Neural cell (in vitro differentiated cells): Measurements from ENCODE around the gene CD47. TPM values are rescaled to one million over a fixed set of nuclear protein-coding genes. Genes with fewer than 3 reads are reported as not detected.

ENCODE experiments used
- H2AFZ ChIP-seq: fragments of 200-600, 300-800 bp; sonication (generic), shearing (Covaris generic); 2 replicates; pipeline ENCODE4 v1.6.0; 2014; ENCODE audit warnings: low read depth, mild to moderate bottlenecking, antibody characterized with exemption, low read length, moderate library complexity
- H3F3A ChIP-seq: fragments of 200-600 bp; shearing (Covaris generic); 2 replicates; pipeline ENCODE4 v1.6.1; 2016; ENCODE audit warnings: mild to moderate bottlenecking, moderate library complexity, mixed read lengths, antibody characterized with exemption, low read length; ENCODE audit not compliant: insufficient read depth, poor library complexity, severe bottlenecking
- H3K27ac ChIP-seq: fragments of 200-600, 300-800 bp; sonication (generic), shearing (Covaris generic); 2 replicates; pipeline ENCODE4 v1.5.1; 2014; ENCODE audit warnings: mild to moderate bottlenecking, low read length, moderate library complexity
- H3K27me3 ChIP-seq: fragments of 300-800, 200-600 bp; sonication (generic), shearing (Covaris generic); 2 replicates; pipeline ENCODE4 v1.6.0; 2014; ENCODE audit warnings: mild to moderate bottlenecking, low read depth, low read length, moderate library complexity; ENCODE audit not compliant: insufficient read depth
- H3K36me3 ChIP-seq: fragments of 300-800, 200-600 bp; sonication (generic), shearing (Covaris generic); 2 replicates; pipeline ENCODE4 v1.5.1; 2014; ENCODE audit warnings: mild to moderate bottlenecking, antibody characterized with exemption, low read length, moderate library complexity; ENCODE audit not compliant: insufficient read depth
- H3K4me2 ChIP-seq: fragments of 300-800, 200-600 bp; sonication (generic), shearing (Covaris generic); 2 replicates; pipeline ENCODE4 v1.6.0; 2014; ENCODE audit warnings: mild to moderate bottlenecking, low read length
- H3K4me3 ChIP-seq: fragments of 300-800, 200-600 bp; sonication (generic), shearing (Covaris generic); 2 replicates; pipeline ENCODE4 v1.5.1; 2014; ENCODE audit warnings: mild to moderate bottlenecking, low read length, moderate library complexity
- H3K79me2 ChIP-seq: fragments of 200-600 bp; shearing (Covaris generic); replicated peaks from 2 replicates; pipeline ENCODE4 v1.6.0; 2014; ENCODE audit warnings: mild to moderate bottlenecking, low read length, moderate library complexity; ENCODE audit not compliant: insufficient read depth
- H3K9ac ChIP-seq: fragments of 300-800, 200-600 bp; sonication (generic), shearing (Covaris generic); 2 replicates; pipeline ENCODE4 v1.6.1; 2016; ENCODE audit warnings: mild to moderate bottlenecking, low read length, mixed read lengths
- H3K9me2 ChIP-seq: fragments of 200-600 bp; shearing (Covaris generic); 2 replicates; pipeline ENCODE4 v1.6.1; 2016; ENCODE audit warnings: mild to moderate bottlenecking, low read length, mixed read lengths; ENCODE audit not compliant: insufficient read depth
- H3K9me3 ChIP-seq: fragments of 200-600, 300-800 bp; sonication (generic), shearing (Covaris generic); 2 replicates; pipeline ENCODE4 v1.6.1; 2016; ENCODE audit warnings: mild to moderate bottlenecking, mixed run types, low read length, moderate library complexity, mixed read lengths
- H4K20me1 ChIP-seq: fragments of 200-600 bp; shearing (Covaris generic); 2 replicates; pipeline ENCODE4 v1.6.1; 2016; ENCODE audit warnings: mild to moderate bottlenecking, mixed run types; ENCODE audit not compliant: insufficient read depth
- EP300 ChIP-seq: fragments of 450-650 bp; conservative IDR thresholded peaks from 2 replicates; pipeline ENCODE4 v1.6.1; 2014; ENCODE audit warnings: antibody characterized with exemption, mild to moderate bottlenecking, moderate library complexity; ENCODE audit not compliant: poor library complexity, severe bottlenecking
- EZH2 ChIP-seq: fragments of 200-600, 300-800 bp; shearing (Covaris generic), sonication (generic); IDR thresholded peaks from 2 replicates; pipeline ENCODE4 v1.6.1; 2014; ENCODE audit warnings: antibody characterized with exemption, low read length, borderline replicate concordance, mild to moderate bottlenecking; ENCODE audit not compliant: insufficient read depth, poor library complexity, severe bottlenecking
- MXI1 ChIP-seq: fragments of 450-650 bp; conservative IDR thresholded peaks from 2 replicates; pipeline ENCODE4 v1.6.1; 2014; ENCODE audit warnings: antibody characterized with exemption, mild to moderate bottlenecking; ENCODE audit not compliant: poor library complexity, severe bottlenecking
- POLR2AphosphoS5 ChIP-seq: IDR thresholded peaks from 2 replicates; pipeline ENCODE4 v1.6.1; 2012
- RAD21 ChIP-seq: fragments of 450-650 bp; conservative IDR thresholded peaks from 2 replicates; pipeline ENCODE4 v1.6.1; 2014; ENCODE audit warnings: antibody characterized with exemption, mild to moderate bottlenecking, moderate library complexity
- SMC3 ChIP-seq: fragments of 450-650 bp; conservative IDR thresholded peaks from 2 replicates; pipeline ENCODE4 v1.6.1; 2014; ENCODE audit warnings: antibody characterized with exemption, mild to moderate bottlenecking, moderate library complexity; ENCODE audit not compliant: poor library complexity
- TAF1 ChIP-seq: IDR thresholded peaks from 2 replicates; pipeline ENCODE4 v1.6.1; 2012; ENCODE audit warnings: low read depth
- polyA plus RNA-seq: library from polyadenylated mRNA; depleted of rRNA; stranded (reverse); fragments of >200 nt; gene quantifications from 2 replicates; pipeline ENCODE4 v1.2.3, GENCODE V29; 2014
- TF ChIP-seq, protein P1 (sequence below): IDR thresholded peaks from 2 replicates; pipeline ENCODE4 v1.6.1; 2012; ENCODE audit warnings: borderline replicate concordance
- TF ChIP-seq, protein P2 (sequence below): fragments of 450-650 bp; IDR thresholded peaks from 2 replicates; pipeline ENCODE4 v1.5.1; 2014; ENCODE audit warnings: antibody characterized with exemption, mild to moderate bottlenecking, moderate library complexity; ENCODE audit not compliant: poor library complexity, severe bottlenecking

Gene CD47
- polyA plus RNA-seq, 1 donor from 2014 or later: 128 TPM

DNA sequence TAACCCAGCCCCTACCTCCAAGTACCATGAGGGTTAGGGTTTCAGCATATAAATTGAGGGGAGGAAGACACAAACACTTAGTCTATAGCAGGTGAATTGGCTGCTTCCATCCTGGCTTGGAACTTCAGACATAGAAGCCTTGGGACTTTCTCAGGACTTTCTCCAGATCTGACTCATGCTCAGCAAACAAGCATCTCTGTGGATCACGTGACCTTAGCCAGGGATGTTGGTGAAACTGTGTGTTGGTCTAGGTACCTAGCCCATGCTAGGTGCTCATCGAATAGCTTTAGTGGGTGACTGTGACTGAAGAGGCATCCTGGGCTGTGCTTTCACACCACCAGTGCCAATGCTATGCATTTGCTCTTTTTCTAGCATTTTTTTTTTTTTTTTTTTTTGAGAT, 58.9 kb downstream of the CD47 start:
- no peaks in the 10 kb centered on the region for H3K9me3 ChIP-seq
- no peak overlapping the region for H3K4me2 ChIP-seq
- no peaks in the 10 kb centered on the region for H3F3A ChIP-seq
- H3K4me3 ChIP-seq: no peak overlapping the region
- no peak overlapping the region for H2AFZ ChIP-seq
- H3K9ac ChIP-seq: no peak overlapping the region
- no peaks in the 10 kb centered on the region for H3K79me2 ChIP-seq
- no peak overlapping the region for H3K27ac ChIP-seq
- no peaks in the 10 kb centered on the region for H3K36me3 ChIP-seq
- H4K20me1 ChIP-seq: no peaks in the 10 kb centered on the region
- no peaks in the 10 kb centered on the region for H3K27me3 ChIP-seq
- no peaks in the 10 kb centered on the region for H3K9me2 ChIP-seq
- TF ChIP-seq EP300: no peak
- TF ChIP-seq, protein P1, sequence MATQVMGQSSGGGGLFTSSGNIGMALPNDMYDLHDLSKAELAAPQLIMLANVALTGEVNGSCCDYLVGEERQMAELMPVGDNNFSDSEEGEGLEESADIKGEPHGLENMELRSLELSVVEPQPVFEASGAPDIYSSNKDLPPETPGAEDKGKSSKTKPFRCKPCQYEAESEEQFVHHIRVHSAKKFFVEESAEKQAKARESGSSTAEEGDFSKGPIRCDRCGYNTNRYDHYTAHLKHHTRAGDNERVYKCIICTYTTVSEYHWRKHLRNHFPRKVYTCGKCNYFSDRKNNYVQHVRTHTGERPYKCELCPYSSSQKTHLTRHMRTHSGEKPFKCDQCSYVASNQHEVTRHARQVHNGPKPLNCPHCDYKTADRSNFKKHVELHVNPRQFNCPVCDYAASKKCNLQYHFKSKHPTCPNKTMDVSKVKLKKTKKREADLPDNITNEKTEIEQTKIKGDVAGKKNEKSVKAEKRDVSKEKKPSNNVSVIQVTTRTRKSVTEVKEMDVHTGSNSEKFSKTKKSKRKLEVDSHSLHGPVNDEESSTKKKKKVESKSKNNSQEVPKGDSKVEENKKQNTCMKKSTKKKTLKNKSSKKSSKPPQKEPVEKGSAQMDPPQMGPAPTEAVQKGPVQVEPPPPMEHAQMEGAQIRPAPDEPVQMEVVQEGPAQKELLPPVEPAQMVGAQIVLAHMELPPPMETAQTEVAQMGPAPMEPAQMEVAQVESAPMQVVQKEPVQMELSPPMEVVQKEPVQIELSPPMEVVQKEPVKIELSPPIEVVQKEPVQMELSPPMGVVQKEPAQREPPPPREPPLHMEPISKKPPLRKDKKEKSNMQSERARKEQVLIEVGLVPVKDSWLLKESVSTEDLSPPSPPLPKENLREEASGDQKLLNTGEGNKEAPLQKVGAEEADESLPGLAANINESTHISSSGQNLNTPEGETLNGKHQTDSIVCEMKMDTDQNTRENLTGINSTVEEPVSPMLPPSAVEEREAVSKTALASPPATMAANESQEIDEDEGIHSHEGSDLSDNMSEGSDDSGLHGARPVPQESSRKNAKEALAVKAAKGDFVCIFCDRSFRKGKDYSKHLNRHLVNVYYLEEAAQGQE: no peak
- no peak for TF ChIP-seq TAF1
- TF ChIP-seq POLR2AphosphoS5: no peak
- no peak for TF ChIP-seq SMC3
- TF ChIP-seq, protein P2, sequence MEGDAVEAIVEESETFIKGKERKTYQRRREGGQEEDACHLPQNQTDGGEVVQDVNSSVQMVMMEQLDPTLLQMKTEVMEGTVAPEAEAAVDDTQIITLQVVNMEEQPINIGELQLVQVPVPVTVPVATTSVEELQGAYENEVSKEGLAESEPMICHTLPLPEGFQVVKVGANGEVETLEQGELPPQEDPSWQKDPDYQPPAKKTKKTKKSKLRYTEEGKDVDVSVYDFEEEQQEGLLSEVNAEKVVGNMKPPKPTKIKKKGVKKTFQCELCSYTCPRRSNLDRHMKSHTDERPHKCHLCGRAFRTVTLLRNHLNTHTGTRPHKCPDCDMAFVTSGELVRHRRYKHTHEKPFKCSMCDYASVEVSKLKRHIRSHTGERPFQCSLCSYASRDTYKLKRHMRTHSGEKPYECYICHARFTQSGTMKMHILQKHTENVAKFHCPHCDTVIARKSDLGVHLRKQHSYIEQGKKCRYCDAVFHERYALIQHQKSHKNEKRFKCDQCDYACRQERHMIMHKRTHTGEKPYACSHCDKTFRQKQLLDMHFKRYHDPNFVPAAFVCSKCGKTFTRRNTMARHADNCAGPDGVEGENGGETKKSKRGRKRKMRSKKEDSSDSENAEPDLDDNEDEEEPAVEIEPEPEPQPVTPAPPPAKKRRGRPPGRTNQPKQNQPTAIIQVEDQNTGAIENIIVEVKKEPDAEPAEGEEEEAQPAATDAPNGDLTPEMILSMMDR: no peak
- TF ChIP-seq MXI1: no peak
- no peak for TF ChIP-seq EZH2
- no peak for TF ChIP-seq RAD21

DNA sequence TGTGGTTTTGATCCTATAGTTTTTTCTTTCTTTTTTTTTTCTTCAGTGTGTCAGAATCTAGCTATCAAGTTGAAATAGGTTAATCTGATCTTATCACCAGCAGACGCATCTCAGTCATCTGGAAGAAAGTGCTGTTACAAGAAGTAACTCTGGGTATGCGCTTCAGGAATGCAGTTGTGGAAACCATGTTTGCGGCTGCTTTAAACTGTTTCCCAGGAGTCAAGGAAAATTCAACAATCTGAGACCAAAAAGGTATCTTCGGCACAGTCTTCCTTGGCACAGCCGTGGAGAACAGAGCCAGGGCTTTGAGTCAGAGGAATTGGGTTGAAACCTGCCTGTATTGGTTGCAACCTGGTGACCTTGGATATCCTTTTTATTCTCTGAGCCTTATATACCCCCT, 59.9 kb downstream of the CD47 start:
- no peaks in the 10 kb centered on the region for H3K9me3 ChIP-seq
- no peaks in the 10 kb centered on the region for H3K79me2 ChIP-seq
- H4K20me1 ChIP-seq: no peaks in the 10 kb centered on the region
- no peaks in the 10 kb centered on the region for H3K36me3 ChIP-seq
- no peak overlapping the region for H2AFZ ChIP-seq
- H3K27ac ChIP-seq: no peak overlapping the region
- no peaks in the 10 kb centered on the region for H3F3A ChIP-seq
- no peak overlapping the region for H3K9ac ChIP-seq
- no peak overlapping the region for H3K4me3 ChIP-seq
- H3K9me2 ChIP-seq: no peaks in the 10 kb centered on the region
- TF ChIP-seq EP300 (no peak), RAD21 (no peak), POLR2AphosphoS5 (no peak)
- H3K4me2 ChIP-seq: no peak overlapping the region
- H3K27me3 ChIP-seq: no peaks in the 10 kb centered on the region

DNA sequence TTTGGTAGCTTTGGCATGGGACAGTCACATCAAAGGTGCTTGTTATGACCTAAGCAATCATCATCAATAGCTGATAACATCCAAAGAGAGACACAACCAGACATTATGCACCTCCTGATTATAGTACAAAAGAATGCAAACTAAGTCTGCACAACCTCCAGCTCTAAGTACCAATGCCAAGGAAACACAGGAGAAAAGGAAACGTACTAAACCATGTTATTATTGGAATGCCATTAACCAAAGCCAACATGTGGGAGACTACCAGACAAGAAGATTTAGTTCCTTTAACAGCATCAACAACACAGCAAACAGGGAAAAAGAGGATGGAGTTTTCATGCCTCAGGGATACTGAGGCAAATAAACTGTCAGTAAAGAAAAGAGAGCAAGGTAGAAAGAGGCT, 61.4 kb downstream of the CD47 start:
- TF ChIP-seq RAD21 (no peak), MXI1 (no peak), TAF1 (no peak), SMC3 (no peak), POLR2AphosphoS5 (no peak), EP300 (no peak), EZH2 (no peak)
- TF ChIP-seq, protein P1: no peak
- TF ChIP-seq, protein P2: no peak
- no peaks in the 10 kb centered on the region for H3K27me3 ChIP-seq
- no peak overlapping the region for H3K4me3 ChIP-seq
- H3K27ac ChIP-seq: no peak overlapping the region
- no peaks in the 10 kb centered on the region for H3K79me2 ChIP-seq
- H3K9ac ChIP-seq: no peak overlapping the region
- no peak overlapping the region for H2AFZ ChIP-seq
- no peaks in the 10 kb centered on the region for H3K9me3 ChIP-seq
- no peaks in the 10 kb centered on the region for H3F3A ChIP-seq
- H4K20me1 ChIP-seq: no peaks in the 10 kb centered on the region
- no peaks in the 10 kb centered on the region for H3K9me2 ChIP-seq
- H3K4me2 ChIP-seq: no peak overlapping the region
- no peaks in the 10 kb centered on the region for H3K36me3 ChIP-seq
